Liver (tissue), 9 donors: ENCODE data around the gene CHIT1. TPM values are rescaled to one million over a fixed set of nuclear protein-coding genes. Genes with fewer than 3 reads are reported as not detected.

Experiments used
- DNase-seq: peaks from one replicate; pipeline ENCODE4 v3.0.0-alpha.2; 2017; ENCODE audit warnings: low spot score
- H3K27ac ChIP-seq, 2 donors: one replicate each; pipeline ENCODE4 v1.7.0; 2013; ENCODE audit warnings: inconsistent platforms in 2 of 2, low read length in 2 of 2, control low read depth in 1 of 2, low read depth in 1 of 2, mild to moderate bottlenecking in 1 of 2
- H3K27me3 ChIP-seq, 4 donors: one replicate each; pipeline versions ENCODE4 v1.6.1 to v1.7.0; 2013; ENCODE audit warnings: low read length in 3 of 4, inconsistent platforms in 1 of 4, mild to moderate bottlenecking in 1 of 4, moderate library complexity in 1 of 4; ENCODE audit not compliant: control insufficient read depth in 4 of 4, insufficient read depth in 4 of 4
- H3K36me3 ChIP-seq, 4 donors: one replicate each; pipeline versions ENCODE4 v1.6.1 to v1.7.0; 2013; ENCODE audit warnings: low read length in 3 of 4, mild to moderate bottlenecking in 3 of 4, low read depth in 1 of 4, moderate library complexity in 1 of 4; ENCODE audit not compliant: control insufficient read depth in 4 of 4, insufficient read depth in 3 of 4
- H3K4me1 ChIP-seq, 4 donors: one replicate each; pipeline versions ENCODE4 v1.6.1 to v1.7.0; 2013; ENCODE audit warnings: low read length in 3 of 4, mild to moderate bottlenecking in 3 of 4, moderate library complexity in 1 of 4; ENCODE audit not compliant: control insufficient read depth in 4 of 4, insufficient read depth in 4 of 4
- H3K4me3 ChIP-seq, 3 donors: one replicate each; pipeline versions ENCODE4 v1.6.1 to v1.7.0; 2013; ENCODE audit warnings: low read length in 3 of 3, control low read depth in 1 of 3, low read depth in 1 of 3, mild to moderate bottlenecking in 1 of 3
- H3K9ac ChIP-seq, 2 donors: one replicate each; pipeline ENCODE4 v1.7.0; 2013; ENCODE audit warnings: low read length in 2 of 2, mild to moderate bottlenecking in 2 of 2, moderate library complexity in 2 of 2, control low read depth in 1 of 2, low read depth in 1 of 2
- H3K9me3 ChIP-seq, 4 donors: one replicate each; pipeline versions ENCODE4 v1.6.1 to v1.7.0; 2013; ENCODE audit warnings: low read length in 3 of 4; ENCODE audit not compliant: control insufficient read depth in 4 of 4
- CTCF ChIP-seq: fragments of 150-350 bp; IDR thresholded peaks from 2 replicates; pipeline ENCODE4 v1.5.1; 2017; ENCODE audit warnings: improper control_type of control experiment, low read depth, low read length; ENCODE audit not compliant: missing input control
- GABPA ChIP-seq, 2 donors: IDR thresholded peaks in 1 of 2; conservative IDR thresholded peaks in 1 of 2; 2 replicates each; pipeline ENCODE4 v1.6.1; 2016; ENCODE audit warnings: antibody characterized with exemption in 2 of 2, mild to moderate bottlenecking in 1 of 2, moderate library complexity in 1 of 2
- HNF4A ChIP-seq, 2 donors: conservative IDR thresholded peaks; 2 replicates each; pipeline ENCODE4 v1.6.1; 2016; ENCODE audit warnings: antibody characterized with exemption in 2 of 2, mild to moderate bottlenecking in 2 of 2
- HNF4G ChIP-seq: IDR thresholded peaks from 2 replicates; pipeline ENCODE4 v1.6.1; 2016; ENCODE audit warnings: antibody characterized with exemption
- JUND ChIP-seq, 2 donors: IDR thresholded peaks; 2 replicates each; pipeline ENCODE4 v1.6.1; 2016; ENCODE audit warnings: antibody characterized with exemption in 2 of 2
- NR2F2 ChIP-seq: IDR thresholded peaks from 2 replicates; pipeline ENCODE4 v1.6.1; 2016; ENCODE audit warnings: antibody characterized with exemption
- RAD21 ChIP-seq, 2 donors: IDR thresholded peaks; 2 replicates each; pipeline ENCODE4 v1.6.1; 2016; ENCODE audit warnings: antibody characterized with exemption in 2 of 2, mild to moderate bottlenecking in 2 of 2
- TAF1 ChIP-seq: conservative IDR thresholded peaks from 2 replicates; pipeline ENCODE4 v1.6.1; 2016; ENCODE audit warnings: antibody characterized with exemption, mild to moderate bottlenecking
- WGBS: extraction: QIAGEN DNeasy Blood & Tissue Kit; methylation state at CpG from one replicate; pipeline ENCODE4 v1.1.7; 2013; 5-methylcytosine and 5-hydroxymethylcytosine counted together
- polyA plus RNA-seq, 2 donors: library from polyadenylated mRNA; stranded (reverse) in 1 of 2; unstranded in 1 of 2; fragments of 200-250 nt in 1 of 2; fragments of >200 nt in 1 of 2; fragmentation: Nextera tagmentation in 1 of 2; extraction: Ambion mirVana in 1 of 2; gene quantifications; one replicate each; pipeline versions ENCODE4 v1.2.1 to v1.2.3, GENCODE V29; 2013 to 2015
- total RNA-seq, 2 donors: library from RNA; depleted of rRNA; stranded (reverse); fragments of >200 nt; gene quantifications; one replicate each; pipeline ENCODE4 v1.2.3, GENCODE V29; 2014
- TF ChIP-seq, protein P1 (sequence below): IDR thresholded peaks from 2 replicates; pipeline ENCODE4 v1.6.1; 2016; ENCODE audit warnings: antibody characterized with exemption
- TF ChIP-seq, protein P2 (sequence below): IDR thresholded peaks from 2 replicates; pipeline ENCODE4 v1.6.1; 2016; ENCODE audit warnings: antibody characterized with exemption
- donor health status: healthy.
- donor health status: healthy.
- donor health status: healthy.
- donor health status: healthy.
- donor health status: healthy.

Gene CHIT1
- total and polyA plus RNA-seq, 4 donors, result under 0.01 to 0.07 TPM; not detected in 2

DNA sequence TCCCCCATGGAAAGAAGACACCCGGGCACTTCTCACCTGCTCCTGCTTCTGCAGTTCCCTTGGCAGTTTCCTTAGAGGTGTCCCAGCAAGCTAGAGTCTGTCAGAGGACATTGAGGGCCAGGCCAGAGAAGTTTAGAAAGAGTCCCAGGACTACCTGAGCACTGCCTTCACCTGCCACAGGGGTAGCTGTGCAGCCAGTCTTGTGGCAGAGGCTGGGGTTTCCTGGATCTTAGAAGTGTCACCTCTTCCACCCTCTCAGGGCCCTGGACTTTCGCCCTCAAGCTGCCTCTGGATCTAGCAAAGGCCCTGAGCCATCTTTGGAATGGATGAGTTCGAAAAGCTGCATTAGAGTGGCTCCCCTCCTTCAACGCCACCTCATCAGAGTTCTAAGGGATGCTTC is 41.0 kb upstream of the CHIT1 start:
- no peak for TF ChIP-seq HNF4A (conservative IDR thresholded peaks at IDR 0.05)
- no peak for TF ChIP-seq NR2F2
- no peak for TF ChIP-seq HNF4G
- no peak for TF ChIP-seq GABPA (IDR thresholded peaks at IDR 0.05 in 1 of 2, conservative IDR thresholded peaks at IDR 0.05 in 1 of 2)
- no peak overlapping the region for H3K27ac ChIP-seq
- H3K9me3 ChIP-seq, result no peaks in the 10 kb centered on the region
- H3K36me3 ChIP-seq, result no peaks in the 10 kb centered on the region
- H3K4me1 ChIP-seq, result peaks cover 0 to 12% (median 3%) of the 10 kb centered on the region in 4 donors
- 83% methylated on average over 4 of the region's 4 CpGs for WGBS
- no peaks in the 10 kb centered on the region for H3K27me3 ChIP-seq
- H3K4me3 ChIP-seq, result no peak overlapping the region
- no peak for DNase-seq
- H3K9ac ChIP-seq, result no peak overlapping the region

GRCh38 chr1:203269654-203270020 is 40.2 kb upstream of the CHIT1 start:
- Histone ChIP-seq H3K27ac (no peak overlapping the region), H3K36me3 (no peaks in the 10 kb centered on the region), H3K9me3 (no peaks in the 10 kb centered on the region), H3K4me3 (no peak overlapping the region), H3K27me3 (no peaks in the 10 kb centered on the region), H3K4me1 (peaks cover 0 to 12% (median 3%) of the 10 kb centered on the region in 4 donors), H3K9ac (no peak overlapping the region)
- TF ChIP-seq, protein P1, sequence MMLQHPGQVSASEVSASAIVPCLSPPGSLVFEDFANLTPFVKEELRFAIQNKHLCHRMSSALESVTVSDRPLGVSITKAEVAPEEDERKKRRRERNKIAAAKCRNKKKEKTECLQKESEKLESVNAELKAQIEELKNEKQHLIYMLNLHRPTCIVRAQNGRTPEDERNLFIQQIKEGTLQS, result no peak
- no peak for TF ChIP-seq HNF4G
- TF ChIP-seq JUND (IDR thresholded peaks at IDR 0.05), result no peak
- WGBS, result 57% methylated on average over 5 of the region's 5 CpGs
- DNase-seq, result no peak

- H3K4me3 ChIP-seq, result no peak overlapping the region
- H3K36me3 ChIP-seq, result no peaks in the 10 kb centered on the region
- peaks cover 0 to 12% (median 3%) of the 10 kb centered on the region in 4 donors for H3K4me1 ChIP-seq
- H3K9me3 ChIP-seq, result no peaks in the 10 kb centered on the region
- no peak for DNase-seq
- 28% methylated on average over 5 of the region's 5 CpGs for WGBS
- TF ChIP-seq HNF4A (conservative IDR thresholded peaks at IDR 0.05) (no peak), TAF1 (no peak), CTCF (peak; percentile 92), JUND (IDR thresholded peaks at IDR 0.05) (no peak), RAD21 (IDR thresholded peaks at IDR 0.05) (peak; percentile 85 to 93), NR2F2 (no peak), GABPA (IDR thresholded peaks at IDR 0.05 in 1 of 2, conservative IDR thresholded peaks at IDR 0.05 in 1 of 2) (no peak)
- TF ChIP-seq, protein P1, result no peak
- H3K9ac ChIP-seq, result no peak overlapping the region
- no peak overlapping the region for H3K27ac ChIP-seq
- no peaks in the 10 kb centered on the region for H3K27me3 ChIP-seq
Observed at GRCh38 chr1:203268901-203269653, 39.6 kb upstream of the CHIT1 start.

GRCh38 chr1:203267912-203268311 is 38.4 kb upstream of the CHIT1 start:
- H3K36me3 ChIP-seq, result no peaks in the 10 kb centered on the region
- no peak overlapping the region for H3K27ac ChIP-seq
- H3K4me3 ChIP-seq, result peak overlapping the region in 1 of 3 donors; percentile 75
- no peaks in the 10 kb centered on the region for H3K27me3 ChIP-seq
- peak overlapping the region in 1 of 2 donors; percentile 61 for H3K9ac ChIP-seq
- no peaks in the 10 kb centered on the region for H3K9me3 ChIP-seq
- TF ChIP-seq, protein P2, sequence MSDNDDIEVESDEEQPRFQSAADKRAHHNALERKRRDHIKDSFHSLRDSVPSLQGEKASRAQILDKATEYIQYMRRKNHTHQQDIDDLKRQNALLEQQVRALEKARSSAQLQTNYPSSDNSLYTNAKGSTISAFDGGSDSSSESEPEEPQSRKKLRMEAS, result no peak
- no peak for TF ChIP-seq TAF1
- TF ChIP-seq GABPA (IDR thresholded peaks at IDR 0.05 in 1 of 2, conservative IDR thresholded peaks at IDR 0.05 in 1 of 2), result no peak
- peaks cover 0 to 5% (median 3%) of the 10 kb centered on the region in 4 donors for H3K4me1 ChIP-seq
- 72% methylated on average over 15 of the region's 15 CpGs for WGBS
- no peak for DNase-seq
